ENCODE data around the gene GCNT2. TPM values are rescaled to one million over a fixed set of nuclear protein-coding genes. Genes with fewer than 3 reads are reported as not detected.
"Not testable (repeated sequence)": the region's sequence is repeated elsewhere in the genome, so short reads cannot be mapped to it uniquely, and the experiment has no call there.

Gene GCNT2
- 5.8 and 6.4 TPM in 2 replicates for total RNA-seq

- intact Hi-C loops (cut with micrococcal nuclease): no loop called here
Measured at GRCh38 chr6:10521104-10521808, at the start of gene GCNT2. Gene GCNT2, plus strand, starts transcription at chr6:10521351. Its CDS starts 7,561 bp downstream, at chr6:10528912.

- intact Hi-C loops (cut with micrococcal nuclease): loop anchor here (10.0 kb wide), 1 partner anchor 1102 kb away; no protein-coding TSS in a partner anchor
Measured at GRCh38 chr6:10472634-10473033, 48.5 kb upstream of the GCNT2 start.

GRCh38 chr6:10478187-10479040, 42.7 kb upstream of the GCNT2 start:
- intact Hi-C loops (cut with micrococcal nuclease): loop anchor here (1.0 to 10.0 kb wide), 5 partner anchors 270 to 1096 kb away; no protein-coding TSS in a partner anchor

- intact Hi-C loops (cut with micrococcal nuclease): loop anchor here (10.0 kb wide), 1 partner anchor 1095 kb away; no protein-coding TSS in a partner anchor
Measured at GRCh38 chr6:10479939-10480700, 41.0 kb upstream of the GCNT2 start.

GRCh38 chr6:10481101-10481500, 40.0 kb upstream of the GCNT2 start:
- intact Hi-C loops (cut with micrococcal nuclease): no loop called here

- intact Hi-C loops (cut with micrococcal nuclease): no loop called here
Measured at GRCh38 chr6:10482636-10483257, 38.4 kb upstream of the GCNT2 start.

GRCh38 chr6:10484912-10485311, 36.2 kb upstream of the GCNT2 start:
- intact Hi-C loops (cut with micrococcal nuclease): no loop called here

- intact Hi-C loops (cut with micrococcal nuclease): no loop called here
Measured at GRCh38 chr6:10485406-10485805, 35.7 kb upstream of the GCNT2 start.

- intact Hi-C loops (cut with micrococcal nuclease): no loop called here
Measured at GRCh38 chr6:10486215-10486614, 34.9 kb upstream of the GCNT2 start.

- intact Hi-C loops (cut with micrococcal nuclease): not testable (repeated sequence)
Measured at GRCh38 chr6:10486944-10487588, 34.1 kb upstream of the GCNT2 start.

- intact Hi-C loops (cut with micrococcal nuclease): no loop called here
Measured at GRCh38 chr6:10487668-10488327, 33.4 kb upstream of the GCNT2 start.

- intact Hi-C loops (cut with micrococcal nuclease): no loop called here
Measured at GRCh38 chr6:10491463-10491862, 29.7 kb upstream of the GCNT2 start.

- intact Hi-C loops (cut with micrococcal nuclease): not testable (repeated sequence)
Measured at GRCh38 chr6:10491905-10492304, 29.2 kb upstream of the GCNT2 start.

- intact Hi-C loops (cut with micrococcal nuclease): no loop called here
Measured at GRCh38 chr6:10495029-10495428, 26.1 kb upstream of the GCNT2 start.

- intact Hi-C loops (cut with micrococcal nuclease): no loop called here
Measured at GRCh38 chr6:10505529-10505928, 15.6 kb upstream of the GCNT2 start.

GRCh38 chr6:10507298-10507697, 13.9 kb upstream of the GCNT2 start:
- intact Hi-C loops (cut with micrococcal nuclease): no loop called here

GRCh38 chr6:10507715-10508114, 13.4 kb upstream of the GCNT2 start:
- intact Hi-C loops (cut with micrococcal nuclease): no loop called here

GRCh38 chr6:10510592-10511367, 10.4 kb upstream of the GCNT2 start:
- intact Hi-C loops (cut with micrococcal nuclease): loop anchor here (1.0 kb wide), 5 partner anchors 184 to 559 kb away; partner anchors contain the start of genes C6orf52, PAK1IP1 and TMEM14C

GRCh38 chr6:10511477-10511876, 9.7 kb upstream of the GCNT2 start:
- intact Hi-C loops (cut with micrococcal nuclease): no loop called here

Data from T-helper 1 cell treated with Interleukin-12 subunit alpha and Interleukin-12 subunit beta and Interleukin-4 antibody, amounts not matched to agents 30 ng/mL and 1 ng/mL, for 36 hours (primary cell).